HepG2 (cell line): ENCODE results near the gene POFUT2. TPM values are rescaled to one million over a fixed set of nuclear protein-coding genes. Genes with fewer than 3 reads are reported as not detected.

Experiments
- ATAC-seq: fragments of 200-7000 bp; cut with Tn5 transposase; 3 replicates; pipeline ENCODE4 v1.9.1; 2020; ENCODE audit warnings: mild to moderate bottlenecking, moderate library complexity
- BruUV-seq: library from RNA; stranded (reverse); fragments of 400-500 nt; replicated peaks from 2 replicates; lab custom pipeline; 2021; lab: Mats Ljungman, UMichigan
- CTCF ChIA-PET: fragments of 300-600 bp; formaldehyde crosslinking; extraction: SDS; loops from one replicate; lab custom pipeline; 2021; ENCODE audit warnings: low total read pairs, inconsistent platforms, low intra/inter-chr PET ratio; lab: Yijun Ruan, JAX
- POLR2A ChIA-PET: fragments of 350-600 bp; sonication (Branson Sonifier 250); formaldehyde crosslinking; loops from one replicate; lab custom pipeline; 2020; ENCODE audit warnings: antibody characterized with exemption, inconsistent platforms; lab: Yijun Ruan, JAX
- DNase-seq: peaks from one replicate; pipeline ENCODE4 v3.0.0-alpha.2; 2015; ENCODE audit warnings: low spot score
- FAIRE-seq: peaks from 3 replicates; lab custom pipeline; 2011; peaks lifted over from hg19 to GRCh38; lab: Jason Lieb, UNC
- H2AFZ ChIP-seq: one replicate; pipeline ENCODE4 v1.6.1; 2011; ENCODE audit warnings: low read length, inconsistent platforms
- H3K27ac ChIP-seq: fragments of 300-600 bp; 3 replicates; pipeline ENCODE4 v1.8.0; 2011; ENCODE audit warnings: mixed run types, mild to moderate bottlenecking, mixed read lengths, low read length, inconsistent platforms; ENCODE audit not compliant: insufficient read depth; ENCODE audit errors: extremely low read length
- H3K27me3 ChIP-seq, 2 experiments: fragments of 200-600 bp in 1 of 2; 2 replicates in 1 of 2; 3 replicates in 1 of 2; pipeline versions ENCODE4 v1.6.0 to v1.8.0; 2011; ENCODE audit warnings: low read length in 2 of 2, mild to moderate bottlenecking in 2 of 2, moderate library complexity in 2 of 2, inconsistent platforms in 1 of 2; ENCODE audit not compliant: insufficient read depth in 2 of 2, control insufficient read depth in 1 of 2
- H3K36me3 ChIP-seq, 2 experiments: fragments of 200-600 bp in 1 of 2; replicated peaks in 1 of 2; 2 replicates in 1 of 2; 3 replicates in 1 of 2; pipeline versions ENCODE4 v1.5.1 to v1.8.0; 2011; ENCODE audit warnings: low read length in 2 of 2, inconsistent platforms in 1 of 2; ENCODE audit not compliant: insufficient read depth in 2 of 2, control insufficient read depth in 1 of 2
- H3K4me1 ChIP-seq: 2 replicates; pipeline ENCODE4 v1.5.1; 2012; ENCODE audit warnings: low read length, inconsistent platforms; ENCODE audit not compliant: insufficient read depth
- H3K4me2 ChIP-seq: 2 replicates; pipeline ENCODE4 v1.6.0; 2011; ENCODE audit warnings: low read depth, low read length, inconsistent platforms
- H3K4me3 ChIP-seq, 3 experiments: fragments of 200-600 bp in 1 of 3; sonication (generic), shearing (Covaris generic) in 1 of 3; replicated peaks in 1 of 3; 2 replicates each; pipeline ENCODE4 v1.5.1; 2011 to 2016; ENCODE audit warnings: low read length in 3 of 3, inconsistent platforms in 2 of 3, low read depth in 2 of 3, mild to moderate bottlenecking in 2 of 3, control low read depth in 1 of 3, mixed read lengths in 1 of 3; ENCODE audit not compliant: insufficient read depth in 1 of 3
- H3K79me2 ChIP-seq: one replicate; pipeline ENCODE4 v1.6.1; 2011; ENCODE audit warnings: low read length, inconsistent platforms; ENCODE audit not compliant: insufficient read depth
- H3K9ac ChIP-seq: 2 replicates; pipeline ENCODE4 v1.6.0; 2011; ENCODE audit warnings: mild to moderate bottlenecking, low read depth, low read length, inconsistent platforms; ENCODE audit not compliant: insufficient read depth
- H3K9me3 ChIP-seq: 2 replicates; pipeline ENCODE4 v1.5.1; 2012; ENCODE audit warnings: mild to moderate bottlenecking, low read length
- H4K20me1 ChIP-seq: 2 replicates; pipeline ENCODE4 v1.6.0; 2011; ENCODE audit warnings: inconsistent platforms, mild to moderate bottlenecking, low read length, moderate library complexity; ENCODE audit not compliant: insufficient read depth
- CERS6 ChIP-seq: sonication (generic); formaldehyde crosslinking; IDR thresholded peaks from 2 replicates; pipeline ENCODE4 v1.5.0; 2020; ENCODE audit warnings: missing genetic modification reagents
- HNRNPH1 ChIP-seq: fragments of 200-400 bp; formaldehyde crosslinking; optimal IDR thresholded peaks from 2 replicates; pipeline ENCODE3; 2017; ENCODE audit warnings: mild to moderate bottlenecking, low read depth, low read length
- KLF16 ChIP-seq, 2 experiments: sonication (generic) in 1 of 2; formaldehyde crosslinking in 1 of 2; IDR thresholded peaks; 2 replicates each; pipeline versions ENCODE4 v1.6.1 to v1.8.0; 2016 to 2023; ENCODE audit warnings: missing genetic modification reagents in 2 of 2, missing compliant biosample characterization in 1 of 2
- KLF6 ChIP-seq: IDR thresholded peaks from 2 replicates; pipeline ENCODE4 v1.8.0; 2016; ENCODE audit warnings: missing biosample characterization, missing genetic modification reagents
- MIER2 ChIP-seq: IDR thresholded peaks from 2 replicates; pipeline ENCODE4 v1.6.1; 2016; ENCODE audit warnings: missing biosample characterization, missing genetic modification reagents
- MIER3 ChIP-seq: IDR thresholded peaks from 2 replicates; pipeline ENCODE4 v1.6.1; 2016; ENCODE audit warnings: missing compliant biosample characterization, borderline replicate concordance
- ZNF180 ChIP-seq: sonication (generic); formaldehyde crosslinking; IDR thresholded peaks from 2 replicates; pipeline ENCODE4 v1.4.0; 2020; ENCODE audit warnings: low read depth, missing genetic modification reagents, borderline replicate concordance
- ZNF354B ChIP-seq: sonication (generic); formaldehyde crosslinking; IDR thresholded peaks from 2 replicates; pipeline ENCODE4 v1.8.0; 2022; ENCODE audit warnings: mild to moderate bottlenecking, missing genetic modification reagents
- ZNF772 ChIP-seq: sonication (generic); formaldehyde crosslinking; IDR thresholded peaks from 2 replicates; pipeline ENCODE4 v1.5.0; 2020; ENCODE audit warnings: mild to moderate bottlenecking, missing genetic modification reagents
- ZNF816 ChIP-seq: sonication (generic); formaldehyde crosslinking; IDR thresholded peaks from 2 replicates; pipeline ENCODE4 v1.8.0; 2022; ENCODE audit warnings: missing genetic modification reagents, mild to moderate bottlenecking, borderline replicate concordance
- ZSCAN20 ChIP-seq: sonication (generic); formaldehyde crosslinking; IDR thresholded peaks from 2 replicates; pipeline ENCODE4 v1.4.0; 2020; ENCODE audit warnings: missing genetic modification reagents, mild to moderate bottlenecking, borderline replicate concordance
- WGBS: methylation state at CpG from one replicate; pipeline ENCODE4 v1.1.6; 2017; ENCODE audit warnings: low lambda C conversion rate; 5-methylcytosine and 5-hydroxymethylcytosine counted together
- in situ Hi-C: cut with HindIII; loops from 2 replicates; pipeline ENCODE4 v1.10.0; 2017; ENCODE audit warnings: low pct_unique_long_range_greater_than_20kb; ENCODE audit not compliant: extremely low pct_ligation_motif_present
- intact Hi-C: fragments of 100-400 bp; cut with micrococcal nuclease; formaldehyde crosslinking; loops from one replicate; pipeline ENCODE4 v1.10.0; 2022; ENCODE audit not compliant: unreplicated experiment
- polyA plus RNA-seq, 8 experiments: library from polyadenylated mRNA; depleted of rRNA in 3 of 8; stranded (reverse) in 7 of 8; unstranded in 1 of 8; fragments of >200 nt; fragmentation: Illumina TruSeq in 4 of 8; extraction: Trizol in 4 of 8; gene quantifications; 2 replicates each; pipeline versions ENCODE4 v1.2.1 to v1.2.3, GENCODE V29; 2011 to 2016; ENCODE audit warnings: low read depth in 4 of 8, missing spikeins in 1 of 8, mixed read lengths in 1 of 8; ENCODE audit not compliant: insufficient read depth in 1 of 8
- total RNA-seq, 5 experiments: library from RNA; depleted of rRNA; stranded (reverse); fragments of >200 nt; fragmentation: Illumina TruSeq; extraction: Trizol; gene quantifications; 2 replicates each; pipeline ENCODE4 v1.2.3, GENCODE V29; 2016; ENCODE audit warnings: low read depth in 1 of 5

The POFUT2 gene
- total and polyA plus RNA-seq, 2 of the 13 experiments (the other 11 are each of a cell fraction or from before 2014, with no cell fraction given): 22.8 to 24.0 TPM

- Histone ChIP-seq H3K27ac (no peak overlapping the region), H3K4me2 (no peak overlapping the region), H3K9me3 (no peaks in the 10 kb centered on the region), H2AFZ (no peak overlapping the region), H3K79me2 (no peaks in the 10 kb centered on the region), H3K9ac (no peak overlapping the region), H3K36me3 (peaks cover 4 to 5% of the 10 kb centered on the region in 2 experiments; a peak in 3 of 5 replicates), H4K20me1 (no peaks in the 10 kb centered on the region), H3K4me1 (no peaks in the 10 kb centered on the region), H3K4me3 (no peak overlapping the region), H3K27me3 (no peaks in the 10 kb centered on the region)
- CTCF ChIA-PET: no interaction called here
- POLR2A ChIA-PET: no interaction called here
- ATAC-seq: no peak
- no peak for DNase-seq
- in situ Hi-C loops (no loop called here), intact Hi-C loops (no loop called here)
- TF ChIP-seq ZNF354B (CRISPR knock-in tag): no peak
- TF ChIP-seq MIER3 (CRISPR knock-in tag): no peak
- TF ChIP-seq MIER2 (CRISPR knock-in tag): no peak
- BruUV-seq: no TSS peak
- FAIRE-seq: no peak
- 93% methylated on average over 4 of the region's 4 CpGs for WGBS
These were observed 67.6 kb downstream of the POFUT2 start for GRCh38 chr21:45220071-45220481.

GRCh38 chr21:45219517-45219916, 68.2 kb downstream of the POFUT2 start:
- H3K79me2 ChIP-seq: no peaks in the 10 kb centered on the region
- WGBS: 98% methylated on average over 6 of the region's 6 CpGs
- no peak overlapping the region for H3K9ac ChIP-seq
- H3K27ac ChIP-seq: no peak overlapping the region
- H2AFZ ChIP-seq: no peak overlapping the region
- in situ Hi-C loops (no loop called here), intact Hi-C loops (no loop called here)
- no peak overlapping the region for H3K4me3 ChIP-seq
- DNase-seq (no peak), FAIRE-seq (no peak), ATAC-seq (no peak)
- no peaks in the 10 kb centered on the region for H3K9me3 ChIP-seq
- H3K27me3 ChIP-seq: no peaks in the 10 kb centered on the region
- H3K4me1 ChIP-seq: no peaks in the 10 kb centered on the region
- TF ChIP-seq KLF6 (CRISPR knock-in tag): no peak
- no peak for TF ChIP-seq KLF16 (CRISPR knock-in tag; IDR thresholded peaks at IDR 0.05)
- no peak for TF ChIP-seq CERS6 (CRISPR knock-in tag)
- TF ChIP-seq HNRNPH1: no peak
- no peak for TF ChIP-seq ZSCAN20
- TF ChIP-seq ZNF816 (CRISPR knock-in tag): no peak
- TF ChIP-seq ZNF772 (CRISPR knock-in tag): no peak
- no peak for TF ChIP-seq ZNF180 (CRISPR knock-in tag)
- no peak overlapping the region for H3K4me2 ChIP-seq
- ChIA-PET CTCF (no interaction called here), POLR2A (no interaction called here)
- BruUV-seq: no TSS peak
- H3K36me3 ChIP-seq: peaks cover 4 to 5% of the 10 kb centered on the region in 2 experiments; a peak in 3 of 5 replicates
- H4K20me1 ChIP-seq: no peaks in the 10 kb centered on the region
